HepG2 (cell line): ENCODE results near the gene GRAMD2A. TPM values are rescaled to one million over a fixed set of nuclear protein-coding genes. Genes with fewer than 3 reads are reported as not detected.

Experiments used
- CBX1 ChIP-seq: IDR thresholded peaks from one replicate; pipeline ENCODE4 v1.6.1; 2016; ENCODE audit warnings: antibody characterized with exemption, low read depth
- FOSL2 ChIP-seq: sonication (generic); formaldehyde crosslinking; IDR thresholded peaks from 2 replicates; pipeline ENCODE4 v1.4.0; 2020; ENCODE audit warnings: missing genetic modification reagents
- FOXJ3 ChIP-seq: sonication (generic); formaldehyde crosslinking; IDR thresholded peaks from 2 replicates; pipeline ENCODE4 v1.4.0; 2020; ENCODE audit warnings: missing genetic modification reagents, mild to moderate bottlenecking, borderline replicate concordance
- HNF4G ChIP-seq, 2 experiments: sonication (generic) in 1 of 2; formaldehyde crosslinking in 1 of 2; IDR thresholded peaks; 2 replicates each; pipeline versions ENCODE4 v1.4.0 to v1.6.1; 2011 to 2020; ENCODE audit warnings: borderline replicate concordance in 2 of 2, low read depth in 2 of 2, mild to moderate bottlenecking in 2 of 2, low read length in 1 of 2, missing genetic modification reagents in 1 of 2, moderate library complexity in 1 of 2
- MBD4 ChIP-seq: IDR thresholded peaks from 2 replicates; pipeline ENCODE4 v1.6.1; 2012; ENCODE audit warnings: low read length, inconsistent platforms, borderline replicate concordance
- NFIC ChIP-seq: IDR thresholded peaks from 2 replicates; pipeline ENCODE4 v1.6.1; 2012; ENCODE audit warnings: mild to moderate bottlenecking, low read length, inconsistent platforms
- SMARCE1 ChIP-seq: fragments of 450-650 bp; IDR thresholded peaks from 2 replicates; pipeline ENCODE4 v1.6.1; 2017; ENCODE audit warnings: borderline replicate concordance
- SP140L ChIP-seq: sonication (generic); formaldehyde crosslinking; IDR thresholded peaks from 2 replicates; pipeline ENCODE4 v1.4.0; 2020; ENCODE audit warnings: missing genetic modification reagents, borderline replicate concordance
- ZBTB33 ChIP-seq: sonication (generic); formaldehyde crosslinking; IDR thresholded peaks from 2 replicates; pipeline ENCODE4 v1.4.0; 2020; ENCODE audit warnings: missing genetic modification reagents
- ZNF547 ChIP-seq: sonication (generic); formaldehyde crosslinking; IDR thresholded peaks from 2 replicates; pipeline ENCODE4 v1.5.1; 2020; ENCODE audit warnings: mild to moderate bottlenecking, missing genetic modification reagents
- ZNF564 ChIP-seq: sonication (generic); formaldehyde crosslinking; IDR thresholded peaks from 2 replicates; pipeline ENCODE4 v1.8.1; 2023; ENCODE audit warnings: mild to moderate bottlenecking, missing genetic modification reagents
- polyA plus RNA-seq, 8 experiments: library from polyadenylated mRNA; depleted of rRNA in 3 of 8; stranded (reverse) in 7 of 8; unstranded in 1 of 8; fragments of >200 nt; fragmentation: Illumina TruSeq in 4 of 8; extraction: Trizol in 4 of 8; gene quantifications; 2 replicates each; pipeline versions ENCODE4 v1.2.1 to v1.2.3, GENCODE V29; 2011 to 2016; ENCODE audit warnings: low read depth in 4 of 8, missing spikeins in 1 of 8, mixed read lengths in 1 of 8; ENCODE audit not compliant: insufficient read depth in 1 of 8
- total RNA-seq, 5 experiments: library from RNA; depleted of rRNA; stranded (reverse); fragments of >200 nt; fragmentation: Illumina TruSeq; extraction: Trizol; gene quantifications; 2 replicates each; pipeline ENCODE4 v1.2.3, GENCODE V29; 2016; ENCODE audit warnings: low read depth in 1 of 5
- TF ChIP-seq, protein P1 (sequence below): sonication (generic); formaldehyde crosslinking; IDR thresholded peaks from 2 replicates; pipeline ENCODE4 v1.4.0; 2020; ENCODE audit warnings: missing genetic modification reagents, borderline replicate concordance
- TF ChIP-seq, protein P2 (sequence below): fragments of 450-650 bp; IDR thresholded peaks from 2 replicates; pipeline ENCODE4 v1.6.1; 2017
- TF ChIP-seq, protein P3 (sequence below): sonication (generic); formaldehyde crosslinking; IDR thresholded peaks from one replicate; pipeline ENCODE4 v1.5.1; 2020; ENCODE audit warnings: mild to moderate bottlenecking, missing genetic modification reagents; ENCODE audit errors: not compliant biosample characterization

GRAMD2A gene
- total and polyA plus RNA-seq, 2 of the 13 experiments (the other 11 are each of a cell fraction or from before 2014, with no cell fraction given) = 0.04 TPM; not detected in 1

DNA sequence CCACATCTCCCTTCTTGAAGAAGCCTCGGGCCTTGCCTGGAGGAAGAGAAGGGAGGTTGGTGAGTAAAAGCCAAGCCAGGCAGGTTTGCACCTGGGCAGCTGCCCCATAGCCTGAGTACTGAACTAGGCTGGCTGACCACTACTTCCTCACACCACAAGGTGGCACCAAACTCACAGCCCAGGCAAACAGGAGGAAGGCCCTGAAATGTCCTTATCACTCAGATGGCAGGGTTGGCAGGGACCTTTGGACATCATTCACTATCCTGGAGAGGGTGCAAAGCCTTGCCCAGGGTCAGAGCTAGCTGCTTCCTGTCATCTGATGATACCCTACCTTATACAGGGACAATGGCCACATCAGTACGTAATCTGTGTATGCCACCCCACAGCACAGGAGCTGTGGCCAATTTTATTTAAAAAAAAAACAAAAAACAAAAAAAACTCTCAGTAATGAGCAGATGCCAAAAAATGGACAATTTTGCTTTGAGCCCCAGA, 2.2 kb upstream of the GRAMD2A start (continued):
- TF ChIP-seq, protein P1, sequence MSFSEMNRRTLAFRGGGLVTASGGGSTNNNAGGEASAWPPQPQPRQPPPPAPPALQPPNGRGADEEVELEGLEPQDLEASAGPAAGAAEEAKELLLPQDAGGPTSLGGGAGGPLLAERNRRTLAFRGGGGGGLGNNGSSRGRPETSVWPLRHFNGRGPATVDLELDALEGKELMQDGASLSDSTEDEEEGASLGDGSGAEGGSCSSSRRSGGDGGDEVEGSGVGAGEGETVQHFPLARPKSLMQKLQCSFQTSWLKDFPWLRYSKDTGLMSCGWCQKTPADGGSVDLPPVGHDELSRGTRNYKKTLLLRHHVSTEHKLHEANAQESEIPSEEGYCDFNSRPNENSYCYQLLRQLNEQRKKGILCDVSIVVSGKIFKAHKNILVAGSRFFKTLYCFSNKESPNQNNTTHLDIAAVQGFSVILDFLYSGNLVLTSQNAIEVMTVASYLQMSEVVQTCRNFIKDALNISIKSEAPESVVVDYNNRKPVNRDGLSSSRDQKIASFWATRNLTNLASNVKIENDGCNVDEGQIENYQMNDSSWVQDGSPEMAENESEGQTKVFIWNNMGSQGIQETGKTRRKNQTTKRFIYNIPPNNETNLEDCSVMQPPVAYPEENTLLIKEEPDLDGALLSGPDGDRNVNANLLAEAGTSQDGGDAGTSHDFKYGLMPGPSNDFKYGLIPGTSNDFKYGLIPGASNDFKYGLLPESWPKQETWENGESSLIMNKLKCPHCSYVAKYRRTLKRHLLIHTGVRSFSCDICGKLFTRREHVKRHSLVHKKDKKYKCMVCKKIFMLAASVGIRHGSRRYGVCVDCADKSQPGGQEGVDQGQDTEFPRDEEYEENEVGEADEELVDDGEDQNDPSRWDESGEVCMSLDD (CRISPR knock-in tag) = no peak
- TF ChIP-seq SP140L (CRISPR knock-in tag) = no peak
- TF ChIP-seq MBD4 = no peak
- no peak for TF ChIP-seq CBX1
- TF ChIP-seq ZNF564 = no peak
- TF ChIP-seq FOXJ3 = no peak
- 0 out of 2 replicates have a peak, but pooled peaks have one; percentile 33 for TF ChIP-seq FOSL2 (CRISPR knock-in tag)
- no peak for TF ChIP-seq ZNF547 (CRISPR knock-in tag)
- TF ChIP-seq, protein P2, sequence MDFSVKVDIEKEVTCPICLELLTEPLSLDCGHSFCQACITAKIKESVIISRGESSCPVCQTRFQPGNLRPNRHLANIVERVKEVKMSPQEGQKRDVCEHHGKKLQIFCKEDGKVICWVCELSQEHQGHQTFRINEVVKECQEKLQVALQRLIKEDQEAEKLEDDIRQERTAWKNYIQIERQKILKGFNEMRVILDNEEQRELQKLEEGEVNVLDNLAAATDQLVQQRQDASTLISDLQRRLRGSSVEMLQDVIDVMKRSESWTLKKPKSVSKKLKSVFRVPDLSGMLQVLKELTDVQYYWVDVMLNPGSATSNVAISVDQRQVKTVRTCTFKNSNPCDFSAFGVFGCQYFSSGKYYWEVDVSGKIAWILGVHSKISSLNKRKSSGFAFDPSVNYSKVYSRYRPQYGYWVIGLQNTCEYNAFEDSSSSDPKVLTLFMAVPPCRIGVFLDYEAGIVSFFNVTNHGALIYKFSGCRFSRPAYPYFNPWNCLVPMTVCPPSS = no peak
- TF ChIP-seq SMARCE1 = no peak
- TF ChIP-seq, protein P3, sequence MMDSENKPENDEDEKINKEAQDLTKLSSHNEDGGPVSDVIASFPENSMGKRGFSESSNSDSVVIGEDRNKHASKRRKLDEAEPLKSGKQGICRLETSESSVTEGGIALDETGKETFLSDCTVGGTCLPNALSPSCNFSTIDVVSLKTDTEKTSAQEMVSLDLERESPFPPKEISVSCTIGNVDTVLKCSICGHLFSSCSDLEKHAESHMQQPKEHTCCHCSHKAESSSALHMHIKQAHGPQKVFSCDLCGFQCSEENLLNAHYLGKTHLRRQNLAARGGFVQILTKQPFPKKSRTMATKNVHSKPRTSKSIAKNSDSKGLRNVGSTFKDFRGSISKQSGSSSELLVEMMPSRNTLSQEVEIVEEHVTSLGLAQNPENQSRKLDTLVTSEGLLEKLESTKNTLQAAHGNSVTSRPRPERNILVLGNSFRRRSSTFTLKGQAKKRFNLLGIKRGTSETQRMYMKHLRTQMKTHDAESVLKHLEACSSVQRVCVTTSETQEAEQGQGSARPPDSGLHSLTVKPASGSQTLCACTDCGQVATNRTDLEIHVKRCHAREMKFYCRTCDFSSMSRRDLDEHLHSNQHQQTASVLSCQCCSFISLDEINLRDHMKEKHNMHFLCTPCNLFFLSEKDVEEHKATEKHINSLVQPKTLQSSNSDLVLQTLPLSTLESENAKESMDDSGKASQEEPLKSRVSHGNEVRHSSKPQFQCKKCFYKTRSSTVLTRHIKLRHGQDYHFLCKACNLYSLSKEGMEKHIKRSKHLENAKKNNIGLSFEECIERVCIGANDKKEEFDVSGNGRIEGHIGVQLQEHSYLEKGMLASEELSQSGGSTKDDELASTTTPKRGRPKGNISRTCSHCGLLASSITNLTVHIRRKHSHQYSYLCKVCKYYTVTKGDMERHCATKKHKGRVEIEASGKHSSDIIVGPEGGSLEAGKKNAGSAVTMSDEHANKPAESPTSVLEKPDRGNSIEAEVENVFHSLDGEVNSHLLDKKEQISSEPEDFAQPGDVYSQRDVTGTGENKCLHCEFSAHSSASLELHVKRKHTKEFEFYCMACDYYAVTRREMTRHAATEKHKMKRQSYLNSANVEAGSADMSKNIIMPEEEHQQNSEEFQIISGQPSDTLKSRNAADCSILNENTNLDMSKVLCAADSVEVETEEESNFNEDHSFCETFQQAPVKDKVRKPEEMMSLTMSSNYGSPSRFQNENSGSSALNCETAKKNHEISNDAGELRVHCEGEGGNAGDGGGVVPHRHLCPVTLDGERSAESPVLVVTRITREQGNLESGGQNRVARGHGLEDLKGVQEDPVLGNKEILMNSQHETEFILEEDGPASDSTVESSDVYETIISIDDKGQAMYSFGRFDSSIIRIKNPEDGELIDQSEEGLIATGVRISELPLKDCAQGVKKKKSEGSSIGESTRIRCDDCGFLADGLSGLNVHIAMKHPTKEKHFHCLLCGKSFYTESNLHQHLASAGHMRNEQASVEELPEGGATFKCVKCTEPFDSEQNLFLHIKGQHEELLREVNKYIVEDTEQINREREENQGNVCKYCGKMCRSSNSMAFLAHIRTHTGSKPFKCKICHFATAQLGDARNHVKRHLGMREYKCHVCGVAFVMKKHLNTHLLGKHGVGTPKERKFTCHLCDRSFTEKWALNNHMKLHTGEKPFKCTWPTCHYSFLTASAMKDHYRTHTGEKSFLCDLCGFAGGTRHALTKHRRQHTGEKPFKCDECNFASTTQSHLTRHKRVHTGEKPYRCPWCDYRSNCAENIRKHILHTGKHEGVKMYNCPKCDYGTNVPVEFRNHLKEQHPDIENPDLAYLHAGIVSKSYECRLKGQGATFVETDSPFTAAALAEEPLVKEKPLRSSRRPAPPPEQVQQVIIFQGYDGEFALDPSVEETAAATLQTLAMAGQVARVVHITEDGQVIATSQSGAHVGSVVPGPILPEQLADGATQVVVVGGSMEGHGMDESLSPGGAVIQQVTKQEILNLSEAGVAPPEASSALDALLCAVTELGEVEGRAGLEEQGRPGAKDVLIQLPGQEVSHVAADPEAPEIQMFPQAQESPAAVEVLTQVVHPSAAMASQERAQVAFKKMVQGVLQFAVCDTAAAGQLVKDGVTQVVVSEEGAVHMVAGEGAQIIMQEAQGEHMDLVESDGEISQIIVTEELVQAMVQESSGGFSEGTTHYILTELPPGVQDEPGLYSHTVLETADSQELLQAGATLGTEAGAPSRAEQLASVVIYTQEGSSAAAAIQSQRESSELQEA = no peak
- no peak for TF ChIP-seq NFIC
- TF ChIP-seq ZBTB33 (CRISPR knock-in tag) = no peak; the same call in 1 of the 2 replicates
- TF ChIP-seq HNF4G (IDR thresholded peaks at IDR 0.05; ENCODE audit: borderline replicate concordance, low read depth, low read length) = peak; percentile 44; the same call in 1 of the 2 replicates
- no peak for TF ChIP-seq HNF4G (CRISPR knock-in tag; IDR thresholded peaks at IDR 0.05; ENCODE audit: borderline replicate concordance, low read depth)
